NT2/D1 (cell line): ENCODE measurements around the gene NR2F1-AS1.

Experiments
- SUZ12 ChIP-seq: IDR thresholded peaks from 2 replicates; pipeline ENCODE4 v1.6.1; 2011; ENCODE audit not compliant: insufficient read length, insufficient read depth; ENCODE audit errors: extremely low read depth
- YY1 ChIP-seq: IDR thresholded peaks from 2 replicates; pipeline ENCODE4 v1.6.1; 2011; ENCODE audit not compliant: insufficient read length, insufficient read depth

GRCh38 chr5:93611273-93611975 lies 30.4 kb upstream of the NR2F1-AS1 start:
- TF ChIP-seq YY1 (no peak), SUZ12 (no peak)
